Naive thymus-derived CD4-positive, alpha-beta T cell (primary cell): ENCODE data around the gene DDX17. TPM values are rescaled to one million over a fixed set of nuclear protein-coding genes. Genes with fewer than 3 reads are reported as not detected.

Experiments
- ATAC-seq: fragments of 150-1000 bp; cut with Tn5 transposase; 2 replicates; pipeline ENCODE4 v1.10.0; 2021; ENCODE audit warnings: mild to moderate bottlenecking, moderate library complexity
- CTCF ChIA-PET: fragments of 350-600 bp; sonication (Branson Sonifier 250); formaldehyde crosslinking; loops from one replicate; lab custom pipeline; 2021; ENCODE audit warnings: antibody characterized with exemption; lab: Charles Lee
- POLR2A ChIA-PET: fragments of 350-600 bp; sonication (Branson Sonifier 250); formaldehyde crosslinking; loops from one replicate; lab custom pipeline; 2021; ENCODE audit warnings: antibody characterized with exemption, inconsistent platforms; lab: Charles Lee
- DNase-seq, 9 donors: peaks; one replicate each; pipeline versions ENCODE4 v3.0.0 to v3.0.0-alpha.2; 2020 to 2022; ENCODE audit warnings: mixed read lengths in 1 of 9
- H3K27ac ChIP-seq: one replicate; pipeline ENCODE4 v1.7.0; 2013; ENCODE audit warnings: mild to moderate bottlenecking, low read depth, low read length, moderate library complexity
- H3K27me3 ChIP-seq, 2 donors: one replicate each; pipeline ENCODE4 v1.7.0; 2013; ENCODE audit warnings: low read length in 2 of 2, mild to moderate bottlenecking in 2 of 2, moderate library complexity in 2 of 2; ENCODE audit not compliant: control insufficient read depth in 2 of 2, insufficient read depth in 2 of 2
- H3K36me3 ChIP-seq, 3 experiments: 1 replicate in 2 of 3; 2 replicates in 1 of 3; pipeline ENCODE4 v1.7.0; 2013; ENCODE audit warnings: low read length in 3 of 3, mild to moderate bottlenecking in 3 of 3, moderate library complexity in 1 of 3; ENCODE audit not compliant: insufficient read depth in 3 of 3, control insufficient read depth in 2 of 3
- H3K4me1 ChIP-seq, 2 donors: one replicate each; pipeline ENCODE4 v1.7.0; 2013; ENCODE audit warnings: low read length in 2 of 2, mild to moderate bottlenecking in 2 of 2, moderate library complexity in 1 of 2; ENCODE audit not compliant: control insufficient read depth in 2 of 2, insufficient read depth in 2 of 2
- H3K4me3 ChIP-seq: 2 replicates; pipeline ENCODE4 v1.7.0; 2013; ENCODE audit warnings: mild to moderate bottlenecking, low read length
- H3K9me3 ChIP-seq, 3 experiments: 1 replicate in 2 of 3; 2 replicates in 1 of 3; pipeline ENCODE4 v1.7.0; 2013; ENCODE audit warnings: low read length in 3 of 3; ENCODE audit not compliant: control insufficient read depth in 2 of 3
- H3K27ac Mint-ChIP-seq, 9 donors: one replicate each; pipeline ENCODE4 v1.8.0; 2020 to 2022; ENCODE audit warnings: mixed read lengths in 9 of 9, mild to moderate bottlenecking in 8 of 9, moderate library complexity in 5 of 9, inconsistent platforms in 2 of 9
- H3K27me3 Mint-ChIP-seq, 5 donors: one replicate each; pipeline ENCODE4 v1.8.0; 2021 to 2022; ENCODE audit warnings: mixed read lengths in 5 of 5, mild to moderate bottlenecking in 1 of 5
- H3K36me3 Mint-ChIP-seq, 5 donors: one replicate each; pipeline ENCODE4 v1.8.0; 2020 to 2022; ENCODE audit warnings: mixed read lengths in 5 of 5, mild to moderate bottlenecking in 3 of 5, inconsistent platforms in 1 of 5
- H3K4me1 Mint-ChIP-seq, 7 donors: one replicate each; pipeline ENCODE4 v1.8.0; 2020 to 2022; ENCODE audit warnings: mixed read lengths in 7 of 7, mild to moderate bottlenecking in 3 of 7, inconsistent platforms in 1 of 7
- H3K4me3 Mint-ChIP-seq, 10 donors: one replicate each; pipeline ENCODE4 v1.8.0; 2020 to 2022; ENCODE audit warnings: mild to moderate bottlenecking in 10 of 10, mixed read lengths in 10 of 10, moderate library complexity in 6 of 10, inconsistent platforms in 2 of 10
- H3K9me3 Mint-ChIP-seq, 11 donors: one replicate each; pipeline ENCODE4 v1.8.0; 2020 to 2022; ENCODE audit warnings: mixed read lengths in 11 of 11, mild to moderate bottlenecking in 4 of 11, inconsistent platforms in 1 of 11, moderate library complexity in 1 of 11
- intact Hi-C, 2 donors: fragments of 100-400 bp; cut with micrococcal nuclease; formaldehyde crosslinking; loops; one replicate each; pipeline ENCODE4 v1.15.1; 2023
- polyA plus RNA-seq, 2 donors: library from polyadenylated mRNA; unstranded; fragments of 300-500 nt; fragmentation: Illumina TruSeq; gene quantifications; one replicate each; pipeline ENCODE4 v1.2.3, GENCODE V29; 2021
- total RNA-seq, 6 experiments: library from RNA in 5 of 6; stranded (reverse) in 5 of 6; gene quantifications; 1 replicate in 5 of 6; 2 replicates in 1 of 6; pipeline ENCODE4 v1.2.3 and lab custom pipeline; 2021 to 2026

The DDX17 gene
- total and polyA plus RNA-seq, 7 experiments from 2014 or later, result 37.7 to 1,097 (median 652) TPM

GRCh38 chr22:38481871-38482332 is 24.2 kb downstream of the DDX17 start:
- peaks cover 4 to 59% (median 47%) of the 10 kb centered on the region in 5 donors for H3K36me3 Mint-ChIP-seq
- peak overlapping the region in 5 of 9 donors; percentile 20 to 77 (median 24) for H3K27ac Mint-ChIP-seq
- ChIA-PET POLR2A (interaction anchor here (0.6 to 6.2 kb wide), 4 partner anchors 9 to 32 kb away, joined by 3 to 23 read pairs (median 12); no protein-coding TSS in a partner anchor), CTCF (interaction anchor here (0.9 kb wide), 1 partner anchor 20 kb away, joined by 4 read pairs; no protein-coding TSS in a partner anchor)
- peaks cover 0 to 3% (median 0%) of the 10 kb centered on the region in 11 donors for H3K9me3 Mint-ChIP-seq
- DNase-seq, result no peak
- no peaks in the 10 kb centered on the region for H3K27me3 ChIP-seq
- no peak overlapping the region for H3K4me3 ChIP-seq
- intact Hi-C loops, result loop anchor here in 1 of 2 donors (10.0 kb wide), 1 partner anchor 53 kb away; no protein-coding TSS in a partner anchor
- H3K4me1 ChIP-seq, result no peaks in the 10 kb centered on the region
- H3K4me3 Mint-ChIP-seq, result peak overlapping the region in 1 of 10 donors; percentile 16
- peaks cover 10 to 55% (median 38%) of the 10 kb centered on the region in 3 experiments for H3K36me3 ChIP-seq
- H3K27me3 Mint-ChIP-seq, result no peaks in the 10 kb centered on the region
- H3K9me3 ChIP-seq, result no peaks in the 10 kb centered on the region
- H3K4me1 Mint-ChIP-seq, result peaks cover 15 to 44% (median 25%) of the 10 kb centered on the region in 7 donors
- H3K27ac ChIP-seq, result no peak overlapping the region
- no peak for ATAC-seq

GRCh38 chr22:38481162-38481870 is 24.8 kb downstream of the DDX17 start:
- H3K27ac ChIP-seq, result no peak overlapping the region
- H3K4me1 ChIP-seq, result no peaks in the 10 kb centered on the region
- no peaks in the 10 kb centered on the region for H3K9me3 ChIP-seq
- no peaks in the 10 kb centered on the region for H3K27me3 ChIP-seq
- Mint-ChIP-seq H3K36me3 (peaks cover 4 to 54% (median 46%) of the 10 kb centered on the region in 5 donors), H3K4me1 (peaks cover 9 to 38% (median 19%) of the 10 kb centered on the region in 7 donors), H3K27me3 (no peaks in the 10 kb centered on the region), H3K4me3 (peak overlapping the region in 1 of 10 donors; percentile 16), H3K9me3 (peaks cover 0 to 3% (median 0%) of the 10 kb centered on the region in 11 donors), H3K27ac (peak overlapping the region in 7 of 9 donors; percentile 23 to 72 (median 60))
- ATAC-seq (no peak), DNase-seq (no peak)
- CTCF ChIA-PET, result interaction anchor here (0.9 kb wide), 1 partner anchor 21 kb away, joined by 4 read pairs; no protein-coding TSS in a partner anchor
- H3K36me3 ChIP-seq, result peaks cover 10 to 49% (median 32%) of the 10 kb centered on the region in 3 experiments
- POLR2A ChIA-PET, result interaction anchor here (0.7 to 6.2 kb wide), 4 partner anchors 10 to 1435 kb away, joined by 4 to 23 read pairs (median 12); no protein-coding TSS in a partner anchor
- no peak overlapping the region for H3K4me3 ChIP-seq
- intact Hi-C loops, result loop anchor here in 1 of 2 donors (10.0 kb wide), 1 partner anchor 53 kb away; no protein-coding TSS in a partner anchor

DNA sequence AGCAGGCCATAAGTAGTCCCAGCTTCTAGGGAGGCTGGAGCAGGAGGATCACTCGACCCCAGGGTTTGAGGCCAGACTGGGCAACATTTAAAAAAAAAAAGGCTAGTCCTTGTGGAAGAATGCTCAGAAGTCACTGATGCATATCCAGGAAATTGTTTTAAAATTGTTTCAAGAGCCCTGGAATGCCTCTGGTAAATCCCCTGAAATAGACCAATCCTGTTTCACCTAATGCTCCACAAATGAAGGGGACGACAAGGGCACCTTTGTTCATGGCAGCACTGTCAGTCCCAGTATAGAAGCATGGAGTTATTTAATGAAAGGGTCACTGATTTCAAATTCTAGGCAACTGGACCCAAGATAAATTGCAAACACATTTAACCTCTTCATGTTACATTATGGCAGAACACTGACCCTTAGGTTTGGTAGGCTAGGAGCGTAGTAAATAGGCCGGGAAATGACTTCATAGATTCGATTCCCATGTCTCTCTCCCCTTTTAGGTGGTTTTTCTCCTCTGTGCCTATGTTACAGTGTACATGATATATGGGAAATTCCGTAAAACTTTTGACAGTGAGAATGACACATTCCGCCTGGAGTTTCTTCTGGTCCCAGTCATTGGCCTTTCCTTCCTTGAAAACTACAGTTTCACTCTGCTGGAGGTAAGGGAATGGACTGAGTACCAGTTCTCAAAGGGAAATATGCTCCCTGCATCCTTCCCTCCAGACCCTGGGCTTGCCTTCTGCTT is 26.8 kb downstream of the DDX17 start:
- no peak for DNase-seq
- Mint-ChIP-seq H3K36me3 (peaks cover 2 to 36% (median 32%) of the 10 kb centered on the region in 5 donors), H3K4me1 (peaks cover 6 to 24% (median 7%) of the 10 kb centered on the region in 7 donors), H3K27ac (peak overlapping the region in 7 of 9 donors; percentile 23 to 59 (median 48)), H3K27me3 (no peaks in the 10 kb centered on the region), H3K9me3 (peaks cover 0 to 3% (median 0%) of the 10 kb centered on the region in 11 donors), H3K4me3 (no peak overlapping the region)
- H3K27ac ChIP-seq, result no peak overlapping the region
- ATAC-seq, result no peak
- peaks cover 4 to 32% (median 17%) of the 10 kb centered on the region in 3 experiments for H3K36me3 ChIP-seq
- ChIA-PET CTCF (no interaction called here), POLR2A (interaction anchor here (0.7 to 3.0 kb wide), 3 partner anchors 12 to 25 kb away, joined by 3 to 16 read pairs (median 4); no protein-coding TSS in a partner anchor)
- no peak overlapping the region for H3K4me3 ChIP-seq
- no peaks in the 10 kb centered on the region for H3K4me1 ChIP-seq
- H3K27me3 ChIP-seq, result no peaks in the 10 kb centered on the region
- intact Hi-C loops, result no loop called here
- H3K9me3 ChIP-seq, result no peaks in the 10 kb centered on the region

GRCh38 chr22:38477585-38477984 is 28.5 kb downstream of the DDX17 start:
- Histone ChIP-seq H3K9me3 (no peaks in the 10 kb centered on the region), H3K36me3 (peaks cover 0 to 15% (median under 1%) of the 10 kb centered on the region in 3 experiments), H3K27ac (no peak overlapping the region), H3K4me1 (no peaks in the 10 kb centered on the region), H3K4me3 (no peak overlapping the region), H3K27me3 (no peaks in the 10 kb centered on the region)
- H3K27ac Mint-ChIP-seq, result peak overlapping the region in 7 of 9 donors; percentile 14 to 84 (median 51)
- peaks cover 2 to 13% (median 4%) of the 10 kb centered on the region in 7 donors for H3K4me1 Mint-ChIP-seq
- H3K27me3 Mint-ChIP-seq, result no peaks in the 10 kb centered on the region
- CTCF ChIA-PET, result no interaction called here
- H3K36me3 Mint-ChIP-seq, result peaks cover 0 to 19% (median 17%) of the 10 kb centered on the region in 5 donors
- peaks cover 0 to 3% (median 0%) of the 10 kb centered on the region in 11 donors for H3K9me3 Mint-ChIP-seq
- intact Hi-C loops, result no loop called here
- no peak for DNase-seq
- ATAC-seq, result no peak
- no peak overlapping the region for H3K4me3 Mint-ChIP-seq
- POLR2A ChIA-PET, result no interaction called here

- Mint-ChIP-seq H3K27me3 (peaks cover 0 to 4% (median 3%) of the 10 kb centered on the region in 5 donors), H3K36me3 (no peaks in the 10 kb centered on the region), H3K9me3 (no peaks in the 10 kb centered on the region), H3K4me1 (peaks cover 0 to 4% (median 0%) of the 10 kb centered on the region in 7 donors), H3K4me3 (no peak overlapping the region), H3K27ac (no peak overlapping the region)
- ChIA-PET POLR2A (no interaction called here), CTCF (no interaction called here)
- no peak overlapping the region for H3K27ac ChIP-seq
- no peak overlapping the region for H3K4me3 ChIP-seq
- H3K9me3 ChIP-seq, result no peaks in the 10 kb centered on the region
- H3K4me1 ChIP-seq, result no peaks in the 10 kb centered on the region
- H3K36me3 ChIP-seq, result no peaks in the 10 kb centered on the region
- DNase-seq (no peak), ATAC-seq (no peak)
- no peaks in the 10 kb centered on the region for H3K27me3 ChIP-seq
- intact Hi-C loops, result no loop called here
These were observed 32.0 kb downstream of the DDX17 start for GRCh38 chr22:38474003-38474607.

GRCh38 chr22:38471237-38471636 is 34.9 kb downstream of the DDX17 start:
- no peak overlapping the region for H3K27ac Mint-ChIP-seq
- Histone ChIP-seq H3K27me3 (peaks cover 0 to 11% of the 10 kb centered on the region in 2 donors), H3K9me3 (no peaks in the 10 kb centered on the region), H3K4me1 (peaks cover 0 to 3% of the 10 kb centered on the region in 2 donors), H3K36me3 (no peaks in the 10 kb centered on the region), H3K4me3 (no peak overlapping the region), H3K27ac (no peak overlapping the region)
- DNase-seq (no peak), ATAC-seq (no peak)
- POLR2A ChIA-PET, result interaction anchor here (1.0 kb wide), 1 partner anchor 9 kb away, joined by 3 read pairs; no protein-coding TSS in a partner anchor
- H3K4me1 Mint-ChIP-seq, result peaks cover 0 to 20% (median 9%) of the 10 kb centered on the region in 7 donors
- CTCF ChIA-PET, result no interaction called here
- no peaks in the 10 kb centered on the region for H3K36me3 Mint-ChIP-seq
- no peaks in the 10 kb centered on the region for H3K9me3 Mint-ChIP-seq
- H3K27me3 Mint-ChIP-seq, result peaks cover 6 to 20% (median 11%) of the 10 kb centered on the region in 5 donors
- intact Hi-C loops, result no loop called here
- no peak overlapping the region for H3K4me3 Mint-ChIP-seq
